ENCODE measurements around the gene UPK2. TPM values are rescaled to one million over a fixed set of nuclear protein-coding genes. Genes with fewer than 3 reads are reported as not detected.
A peak's percentile ranks its signal among the peaks of the same experiment; 100 is the strongest.

UPK2 gene
- total and polyA plus RNA-seq, 2 of the 13 experiments (the other 11 are each of a cell fraction or from before 2014, with no cell fraction given), result not detected

GRCh38 chr11:118907051-118908042 is 48.8 kb upstream of the UPK2 start (continued):
- TF ChIP-seq ZNF276 (CRISPR knock-in tag; IDR thresholded peaks at IDR 0.05; ENCODE audit: low read depth) (no peak), TCF12 (IDR thresholded peaks at IDR 0.05) (no peak), TCF12 (CRISPR knock-in tag; IDR thresholded peaks at IDR 0.05) (no peak), ZNF792 (CRISPR knock-in tag; IDR thresholded peaks at IDR 0.05) (0 out of 2 replicates have a peak, but pooled peaks have one; percentile 37), ZNF788 (CRISPR knock-in tag; IDR thresholded peaks at IDR 0.05; ENCODE audit: borderline replicate concordance) (peak; percentile 57; the same call in 1 of the 2 replicates), HNF1B (CRISPR knock-in tag; IDR thresholded peaks at IDR 0.05) (peak; percentile 75), TGIF2 (CRISPR knock-in tag; IDR thresholded peaks at IDR 0.05) (no peak), SP2 (CRISPR knock-in tag; IDR thresholded peaks at IDR 0.05) (peak; percentile 43; the same call in 1 of the 2 replicates), ZNF770 (CRISPR knock-in tag; IDR thresholded peaks at IDR 0.05) (no peak), CBX5 (CRISPR knock-in tag; IDR thresholded peaks at IDR 0.05; ENCODE audit: borderline replicate concordance) (peak; percentile 90; the same call in 1 of the 2 replicates), STAG1 (CRISPR knock-in tag; IDR thresholded peaks at IDR 0.05) (peak; percentile 96), SMAD1 (CRISPR knock-in tag; IDR thresholded peaks at IDR 0.05; ENCODE audit: borderline replicate concordance, low read depth) (0 out of 2 replicates have a peak, but pooled peaks have one; percentile 70), U2AF1 (optimal IDR thresholded peaks at IDR 0.05; ENCODE audit: low read depth, low read length) (no peak), ZNF142 (CRISPR knock-in tag; IDR thresholded peaks at IDR 0.05) (no peak), NFE2L2 (IDR thresholded peaks at IDR 0.05; ENCODE audit: low read length) (no peak), ZNF350 (CRISPR knock-in tag; IDR thresholded peaks at IDR 0.05; ENCODE audit: borderline replicate concordance, low read depth) (peak; percentile 58; the same call in 1 of the 2 replicates), FOXA3 (CRISPR knock-in tag; IDR thresholded peaks at IDR 0.05) (peak; percentile 48; the same call in 1 of the 2 replicates), RFXANK (CRISPR knock-in tag; IDR thresholded peaks at IDR 0.05) (no peak)

Data from HepG2 (cell line).